H7 (cell line): Measurements from ENCODE around the gene ARL17B. TPM values are rescaled to one million over a fixed set of nuclear protein-coding genes. Genes with fewer than 3 reads are reported as not detected.
A peak's percentile ranks its signal among the peaks of the same experiment; 100 is the strongest.
"Not testable (repeated sequence)": the region's sequence is repeated elsewhere in the genome, so short reads cannot be mapped to it uniquely, and the experiment has no call there.

ENCODE experiments used
- DNase-seq: peaks from one replicate; pipeline ENCODE4 v3.0.0; 2012
- H3K27me3 ChIP-seq: 2 replicates; pipeline ENCODE4 v1.6.0; 2011; ENCODE audit warnings: mild to moderate bottlenecking, low read length; ENCODE audit not compliant: control insufficient read depth, insufficient read depth
- H3K36me3 ChIP-seq: replicated peaks from 2 replicates; pipeline ENCODE4 v1.5.1; 2011; ENCODE audit warnings: low read length; ENCODE audit not compliant: control insufficient read depth, insufficient read depth
- H3K4me3 ChIP-seq: 2 replicates; pipeline ENCODE4 v1.5.1; 2011; ENCODE audit warnings: low read depth, mild to moderate bottlenecking, control low read depth, low read length, moderate library complexity; ENCODE audit not compliant: insufficient read depth
- total RNA-seq: library from RNA; depleted of rRNA; stranded (reverse); fragments of >200 nt; shearing (Covaris generic); gene quantifications from 2 replicates; pipeline ENCODE4 v1.2.3, GENCODE V29; 2014; rRNA removed

Gene ARL17B
- total RNA-seq, 1 experiment from 2014 or later = 2.6 TPM

- not testable (repeated sequence) for H3K36me3 ChIP-seq, H3K27me3 ChIP-seq, DNase-seq, H3K4me3 ChIP-seq
Measured at GRCh38 chr17:46244949-46245768, 116.4 kb downstream of the ARL17B start.

DNA sequence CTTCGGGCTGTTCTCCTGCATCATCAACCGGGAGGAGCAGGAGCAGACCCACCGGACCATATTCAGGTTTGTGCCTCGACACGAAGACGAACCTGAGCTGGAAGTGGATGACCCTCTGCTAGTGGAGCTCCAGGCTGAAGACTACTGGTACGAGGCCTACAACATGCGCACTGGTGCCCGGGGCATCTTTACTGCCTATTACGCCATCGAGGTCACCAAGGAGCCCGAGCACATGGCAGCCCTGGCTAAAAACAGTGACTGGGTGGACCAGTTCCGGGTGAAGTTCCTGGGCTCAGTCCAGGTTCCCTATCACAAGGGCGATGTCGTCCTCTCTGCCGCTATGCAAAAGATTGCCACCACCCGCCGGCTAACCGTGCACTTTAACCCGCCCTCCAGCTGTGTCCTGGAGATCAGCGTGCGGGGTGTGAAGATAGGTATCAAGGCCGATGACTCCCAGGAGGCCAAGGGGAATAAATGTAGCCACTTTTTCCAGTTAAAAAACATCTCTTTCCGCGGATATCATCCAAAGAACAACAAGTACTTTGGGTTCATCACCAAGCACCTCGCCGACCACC lies 117.1 kb downstream of the ARL17B start:
- H3K27me3 ChIP-seq, H3K4me3 ChIP-seq: not testable (repeated sequence)

DNA sequence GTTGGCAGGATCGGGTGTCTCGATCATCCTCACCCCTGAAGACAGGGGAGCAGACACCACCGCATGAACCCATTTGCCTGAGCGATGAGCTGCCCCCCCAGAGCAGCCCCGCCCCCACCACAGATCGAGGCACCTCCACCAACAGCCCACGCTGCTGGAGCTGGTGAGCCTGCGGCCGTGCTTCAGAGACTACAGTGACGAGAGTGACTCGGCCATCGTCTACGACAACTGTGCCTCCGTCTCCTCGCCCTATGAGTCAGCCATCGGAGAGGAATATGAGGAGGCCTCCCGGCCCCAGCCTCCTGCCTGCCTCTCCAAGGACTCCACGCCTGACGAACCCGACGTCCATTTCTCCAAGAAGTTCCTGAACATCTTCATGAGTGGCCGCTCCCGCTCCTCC lies 117.6 kb downstream of the ARL17B start:
- H3K27me3 ChIP-seq, H3K36me3 ChIP-seq, DNase-seq: not testable (repeated sequence)

More for the DNA sequence above, 117.1 kb downstream of the ARL17B start:
- not testable (repeated sequence) for DNase-seq, H3K36me3 ChIP-seq

GRCh38 chr17:46243505-46243904 lies 118.1 kb downstream of the ARL17B start:
- not testable (repeated sequence) for DNase-seq, H3K36me3 ChIP-seq, H3K4me3 ChIP-seq, H3K27me3 ChIP-seq

More for the DNA sequence above, 117.6 kb downstream of the ARL17B start:
- H3K4me3 ChIP-seq = not testable (repeated sequence)

- not testable (repeated sequence) for H3K36me3 ChIP-seq, H3K27me3 ChIP-seq, H3K4me3 ChIP-seq, DNase-seq
Measured at GRCh38 chr17:46231359-46231758, 130.2 kb downstream of the ARL17B start.

GRCh38 chr17:46225274-46225794 lies 136.2 kb downstream of the ARL17B start:
- not testable (repeated sequence) for H3K27me3 ChIP-seq, H3K36me3 ChIP-seq
- peak overlapping the region; percentile 40 for H3K4me3 ChIP-seq
- peak; percentile 94 for DNase-seq

GRCh38 chr17:46224864-46225263 lies 136.7 kb downstream of the ARL17B start:
- not testable (repeated sequence) for H3K27me3 ChIP-seq, H3K36me3 ChIP-seq
- H3K4me3 ChIP-seq = peak overlapping the region; percentile 40
- DNase-seq = peak; percentile 74

Other genes starting within 250 kb of the ARL17B start
- gene KANSL1, start 168.3 kb downstream of the ARL17B start, total RNA-seq = 35.2 and 41.4 TPM in 2 replicates
- gene LRRC37A, start 66.6 kb downstream of the ARL17B start, total RNA-seq = 0.83 and 3.3 TPM in 2 replicates
- 3.3 and 6.1 TPM in 2 replicates for gene LRRC37A2, start 150.7 kb upstream of the ARL17B start, total RNA-seq
- 4.9 and 7.7 TPM in 2 replicates for gene ARL17A, start 217.9 kb upstream of the ARL17B start, total RNA-seq
- gene NSF, start 228.9 kb upstream of the ARL17B start, total RNA-seq = 22.1 and 22.2 TPM in 2 replicates